ENCODE results near the gene PADI1. TPM values are rescaled to one million over a fixed set of nuclear protein-coding genes. Genes with fewer than 3 reads are reported as not detected.
A peak's percentile ranks its signal among the peaks of the same experiment; 100 is the strongest.

Gene PADI1
- total and polyA plus RNA-seq, 12 donors, result 0.06 to 0.10 (median 0.08) TPM; not detected in 9

DNA sequence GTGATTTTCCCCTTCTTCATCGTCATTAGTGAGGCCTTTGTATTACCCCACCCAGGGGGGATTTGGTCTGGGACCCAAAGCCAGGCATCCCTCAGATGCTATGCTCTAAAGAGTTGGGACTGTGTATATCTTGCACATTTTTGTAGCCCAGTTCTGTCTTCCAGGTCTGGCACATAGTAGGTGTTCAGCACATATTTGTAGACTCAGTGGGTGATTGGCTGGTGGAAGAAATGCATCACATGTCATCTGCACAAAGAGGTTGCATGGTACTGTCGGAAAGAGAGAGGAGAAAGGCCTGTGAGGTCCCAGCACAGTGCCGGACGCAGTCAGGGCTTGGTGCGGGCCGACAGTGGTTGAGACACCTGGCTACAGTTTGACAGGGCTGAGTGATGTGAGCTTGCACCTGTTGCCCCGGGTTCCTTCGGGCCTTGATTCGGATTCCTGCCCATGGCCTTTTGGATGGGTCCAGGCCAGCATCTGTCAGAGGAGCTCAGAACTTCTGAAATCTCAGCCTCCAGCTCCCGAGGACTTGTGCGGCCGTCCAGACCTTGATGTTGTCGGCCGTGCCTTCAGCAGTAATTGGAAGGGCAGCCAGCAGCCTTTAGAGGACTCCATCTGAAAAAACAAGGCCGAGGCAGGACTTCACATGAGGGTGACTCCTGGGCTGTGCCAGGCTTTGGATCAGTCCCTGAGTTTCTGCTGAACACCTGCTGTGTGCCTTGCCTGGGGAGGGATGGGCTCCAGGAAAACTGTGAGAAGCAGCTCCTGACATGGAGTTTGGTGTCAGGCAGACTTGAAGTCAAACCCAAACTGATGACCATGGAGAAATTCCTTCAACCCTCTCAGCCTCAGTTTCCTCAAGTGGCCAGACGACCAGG, 40.9 kb upstream of the PADI1 start:
- Histone ChIP-seq H3K27me3 (no peaks in the 10 kb centered on the region), H3K4me3 (no peak overlapping the region), H3K36me3 (replicated peaks in 1 of 2) (no peaks in the 10 kb centered on the region), H3K4me1 (replicated peaks in 1 of 2) (peaks cover 0 to 6% of the 10 kb centered on the region in 2 donors), H3K27ac (no peak overlapping the region), H3K9me3 (replicated peaks in 1 of 3) (no peaks in the 10 kb centered on the region)
- TF ChIP-seq POLR2A (IDR thresholded peaks at IDR 0.05), result no peak
- TF ChIP-seq, protein P1, sequence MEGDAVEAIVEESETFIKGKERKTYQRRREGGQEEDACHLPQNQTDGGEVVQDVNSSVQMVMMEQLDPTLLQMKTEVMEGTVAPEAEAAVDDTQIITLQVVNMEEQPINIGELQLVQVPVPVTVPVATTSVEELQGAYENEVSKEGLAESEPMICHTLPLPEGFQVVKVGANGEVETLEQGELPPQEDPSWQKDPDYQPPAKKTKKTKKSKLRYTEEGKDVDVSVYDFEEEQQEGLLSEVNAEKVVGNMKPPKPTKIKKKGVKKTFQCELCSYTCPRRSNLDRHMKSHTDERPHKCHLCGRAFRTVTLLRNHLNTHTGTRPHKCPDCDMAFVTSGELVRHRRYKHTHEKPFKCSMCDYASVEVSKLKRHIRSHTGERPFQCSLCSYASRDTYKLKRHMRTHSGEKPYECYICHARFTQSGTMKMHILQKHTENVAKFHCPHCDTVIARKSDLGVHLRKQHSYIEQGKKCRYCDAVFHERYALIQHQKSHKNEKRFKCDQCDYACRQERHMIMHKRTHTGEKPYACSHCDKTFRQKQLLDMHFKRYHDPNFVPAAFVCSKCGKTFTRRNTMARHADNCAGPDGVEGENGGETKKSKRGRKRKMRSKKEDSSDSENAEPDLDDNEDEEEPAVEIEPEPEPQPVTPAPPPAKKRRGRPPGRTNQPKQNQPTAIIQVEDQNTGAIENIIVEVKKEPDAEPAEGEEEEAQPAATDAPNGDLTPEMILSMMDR (IDR thresholded peaks at IDR 0.05), result no peak
- 76 to 83% (median 81%) methylated on average over 10 to 16 of the region's 16 CpGs for WGBS, 4 donors
- no peak for DNase-seq
- intact Hi-C loops (cut with DNase I), result no loop called here

DNA sequence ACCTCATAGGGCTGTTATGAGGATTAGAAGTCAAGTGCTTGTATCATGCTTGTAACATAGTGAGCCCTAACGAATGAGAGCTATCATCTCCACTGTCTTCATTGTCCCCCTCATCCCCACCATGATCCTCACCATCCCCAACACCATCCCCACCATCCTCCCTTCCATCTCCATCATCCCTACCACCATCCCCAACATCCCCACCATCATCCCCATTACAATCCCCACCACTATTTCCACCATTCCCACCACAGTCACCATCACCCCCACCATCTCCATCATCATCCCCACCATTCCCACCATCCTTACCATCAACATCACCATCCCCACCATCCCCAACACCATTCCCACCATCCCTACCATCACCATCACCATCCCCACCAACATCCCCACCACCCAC, 39.1 kb upstream of the PADI1 start:
- H3K9me3 ChIP-seq (replicated peaks in 1 of 3), result no peaks in the 10 kb centered on the region
- TF ChIP-seq, protein P1 (IDR thresholded peaks at IDR 0.05), result no peak
- TF ChIP-seq POLR2A (IDR thresholded peaks at IDR 0.05), result no peak
- intact Hi-C loops (cut with DNase I), result no loop called here
- 53 to 85% (median 78%) methylated on average over 1 of the region's 1 CpG for WGBS, 4 donors
- no peaks in the 10 kb centered on the region for H3K36me3 ChIP-seq (replicated peaks in 1 of 2)
- H3K27me3 ChIP-seq, result no peaks in the 10 kb centered on the region
- H3K4me1 ChIP-seq (replicated peaks in 1 of 2), result peaks cover 0 to 6% of the 10 kb centered on the region in 2 donors
- no peak for DNase-seq
- H3K27ac ChIP-seq, result no peak overlapping the region
- H3K4me3 ChIP-seq, result no peak overlapping the region

DNA sequence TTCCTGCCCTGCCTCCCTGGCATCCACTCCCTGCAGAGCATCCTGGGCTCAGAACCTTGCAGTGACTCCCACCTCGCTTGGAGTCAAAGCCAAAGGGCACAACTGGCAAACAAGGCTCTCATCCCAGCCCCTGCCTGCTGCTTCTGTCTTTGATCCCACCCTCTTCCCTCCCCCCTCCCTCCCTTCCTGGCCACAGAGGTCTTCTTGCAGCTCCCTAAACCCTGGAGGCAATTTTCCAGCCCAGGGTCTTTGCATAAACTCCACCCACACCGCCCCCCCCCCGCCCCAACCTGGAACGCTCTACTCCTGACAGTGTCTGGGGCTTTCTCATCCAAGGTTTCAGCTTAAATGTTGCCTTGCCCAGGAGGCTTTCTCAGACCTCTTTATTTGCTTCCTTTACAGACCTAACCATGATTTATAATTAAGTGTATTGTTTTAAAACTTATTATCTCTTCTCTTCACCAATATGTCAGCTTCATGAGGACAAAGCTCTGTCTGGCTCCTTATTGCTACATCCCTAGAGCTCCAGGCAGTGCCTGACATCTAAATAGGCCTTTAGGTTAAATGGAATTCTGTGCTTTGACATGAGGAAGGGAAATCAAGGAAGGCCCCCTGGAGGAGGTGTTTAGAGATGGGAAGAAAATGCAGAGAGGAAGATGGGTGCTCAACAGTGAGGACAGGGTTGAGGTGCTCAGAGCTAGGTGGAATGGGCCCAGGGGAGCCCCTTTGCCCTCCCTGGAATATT, 37.7 kb upstream of the PADI1 start:
- no peaks in the 10 kb centered on the region for H3K27me3 ChIP-seq
- peaks cover 0 to 6% of the 10 kb centered on the region in 2 donors for H3K4me1 ChIP-seq (replicated peaks in 1 of 2)
- H3K36me3 ChIP-seq (replicated peaks in 1 of 2), result no peaks in the 10 kb centered on the region
- intact Hi-C loops (cut with DNase I), result no loop called here
- 23 to 53% (median 43%) methylated on average over 3 to 4 of the region's 4 CpGs for WGBS, 4 donors
- no peaks in the 10 kb centered on the region for H3K9me3 ChIP-seq (replicated peaks in 1 of 3)
- no peak for TF ChIP-seq POLR2A (IDR thresholded peaks at IDR 0.05)
- TF ChIP-seq, protein P1 (IDR thresholded peaks at IDR 0.05), result no peak
- DNase-seq, result no peak
- H3K27ac ChIP-seq, result no peak overlapping the region
- H3K4me3 ChIP-seq, result no peak overlapping the region

DNA sequence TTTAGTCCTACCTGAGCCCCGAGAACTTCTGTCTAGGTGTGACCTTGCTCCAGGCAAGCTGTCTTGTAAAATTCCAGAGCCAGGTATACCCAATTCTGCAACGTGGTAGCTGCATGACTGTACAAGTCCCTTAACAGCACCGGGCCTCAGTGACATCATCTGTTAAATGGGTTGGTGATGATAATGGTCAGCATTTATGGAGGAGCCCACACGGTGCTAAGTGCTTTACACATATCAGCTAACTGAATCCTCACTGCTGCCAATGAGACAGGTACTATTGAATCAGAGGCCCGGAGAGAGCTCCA, 37.2 kb upstream of the PADI1 start:
- no peak for DNase-seq
- TF ChIP-seq, protein P1 (IDR thresholded peaks at IDR 0.05), result no peak
- TF ChIP-seq POLR2A (IDR thresholded peaks at IDR 0.05), result no peak
- intact Hi-C loops (cut with DNase I), result no loop called here
- WGBS, 4 donors, result 54 to 70% (median 62%) methylated on average over 3 to 5 of the region's 5 CpGs
- Histone ChIP-seq H3K36me3 (replicated peaks in 1 of 2) (no peaks in the 10 kb centered on the region), H3K9me3 (replicated peaks in 1 of 3) (no peaks in the 10 kb centered on the region), H3K4me1 (replicated peaks in 1 of 2) (peaks cover 0 to 6% of the 10 kb centered on the region in 2 donors), H3K4me3 (no peak overlapping the region), H3K27me3 (no peaks in the 10 kb centered on the region), H3K27ac (peak overlapping the region in 1 of 5 donors; percentile 64)

Measured in adrenal gland (tissue), 12 donors.